GM18505 (cell line): Measurements from ENCODE around the gene MARK3.

Experiments
- ATAC-seq: cut with Tn5 transposase; IDR thresholded peaks from one replicate; pipeline ENCODE4 v1.9.1; 2021; ENCODE audit not compliant: unreplicated experiment
- POLR2A ChIP-seq: IDR thresholded peaks from 4 replicates; pipeline ENCODE4 v1.6.1; 2011; ENCODE audit warnings: borderline replicate concordance; ENCODE audit not compliant: insufficient read depth, insufficient read length; ENCODE audit errors: extremely low read depth

MARK3 gene

DNA sequence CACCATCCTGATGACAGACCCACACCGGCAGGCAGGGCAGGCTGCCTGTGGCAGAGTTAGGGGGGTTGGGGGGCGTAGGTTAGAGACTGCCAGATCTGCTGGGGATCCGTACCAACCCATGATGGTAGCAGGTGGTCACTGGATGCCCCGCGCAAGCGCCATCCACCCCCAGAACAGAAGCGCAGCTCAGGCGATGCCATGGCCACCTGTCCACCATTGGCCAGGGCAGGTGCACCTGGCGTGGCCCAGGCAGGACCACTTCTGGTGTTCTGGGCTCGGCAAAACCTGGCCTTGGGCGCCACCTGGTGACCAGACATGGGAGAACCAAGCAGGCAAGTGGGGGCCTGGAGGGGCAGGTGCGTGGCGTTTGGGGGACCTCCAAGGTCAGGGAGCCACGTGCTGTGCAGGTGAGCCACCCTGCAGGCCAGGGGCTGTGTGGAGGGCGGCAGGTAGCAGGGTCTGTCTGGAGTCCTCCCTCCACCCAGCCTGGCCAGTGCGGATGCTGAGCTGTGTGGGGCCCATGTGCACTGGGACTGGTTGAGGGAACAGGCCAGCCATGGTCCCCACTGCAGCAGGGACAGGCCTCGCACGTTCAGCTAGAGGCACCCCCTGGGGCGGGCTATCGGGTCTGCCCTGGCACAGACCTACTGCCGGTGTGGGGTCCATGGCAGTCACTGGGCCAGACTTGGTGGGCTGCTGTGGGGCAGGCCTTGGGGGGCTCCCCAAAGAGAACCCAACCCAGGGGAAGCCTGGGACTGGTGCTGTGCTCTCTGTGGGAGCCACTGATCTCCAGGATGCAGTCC is 161.6 kb downstream of the MARK3 start:
- TF ChIP-seq POLR2A: no peak
- ATAC-seq: no peak

DNA sequence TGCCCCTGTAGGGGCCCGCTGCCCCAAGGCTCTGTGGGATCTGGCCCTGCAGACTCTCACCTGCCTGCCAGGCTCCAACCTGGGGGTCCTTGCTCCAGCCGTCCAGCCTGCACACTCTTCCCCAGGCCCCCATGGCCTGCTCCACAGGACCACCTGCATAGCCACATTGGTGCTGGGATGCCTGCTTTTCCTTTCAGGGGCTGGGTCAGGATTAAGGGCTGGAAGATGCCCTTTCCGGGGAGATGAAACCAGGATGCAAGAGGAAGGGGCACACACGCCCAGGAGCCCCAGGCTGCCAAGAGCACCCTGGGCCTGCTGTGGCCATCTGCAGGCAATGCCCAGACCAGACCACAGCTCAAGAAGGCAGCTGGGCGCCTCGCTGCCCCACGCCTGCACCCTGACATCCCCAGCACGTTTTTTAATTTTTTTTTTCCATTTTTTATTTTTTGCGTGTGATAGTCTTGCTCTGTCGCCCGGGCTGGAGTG is 162.3 kb downstream of the MARK3 start:
- no peak for ATAC-seq
- no peak for TF ChIP-seq POLR2A

DNA sequence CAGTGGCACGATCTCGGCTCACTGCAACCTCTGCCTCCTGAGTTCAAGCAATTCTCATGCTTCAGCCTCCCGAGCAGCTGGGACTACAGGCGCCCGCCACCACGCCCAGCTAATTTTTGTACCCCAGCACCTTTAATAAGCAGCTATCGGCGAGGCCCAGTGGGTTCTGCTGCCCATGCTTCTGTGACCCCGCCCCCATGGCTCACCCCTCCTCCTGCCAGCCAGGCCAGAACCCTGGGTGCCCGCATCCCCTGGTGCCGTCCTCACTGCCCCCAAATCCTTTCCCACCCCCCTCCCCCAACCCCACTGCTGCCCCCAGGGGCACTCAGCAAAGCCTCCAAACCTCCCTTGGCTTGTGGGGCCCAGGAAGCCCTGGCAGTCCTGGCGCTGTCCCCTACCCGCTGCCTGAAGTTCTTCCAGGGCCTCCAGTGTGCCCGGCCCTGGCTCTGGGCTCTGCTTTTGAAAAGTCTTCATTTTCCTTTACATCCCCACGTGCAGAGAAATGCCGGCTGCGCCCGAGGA is 162.8 kb downstream of the MARK3 start:
- TF ChIP-seq POLR2A: no peak

DNA sequence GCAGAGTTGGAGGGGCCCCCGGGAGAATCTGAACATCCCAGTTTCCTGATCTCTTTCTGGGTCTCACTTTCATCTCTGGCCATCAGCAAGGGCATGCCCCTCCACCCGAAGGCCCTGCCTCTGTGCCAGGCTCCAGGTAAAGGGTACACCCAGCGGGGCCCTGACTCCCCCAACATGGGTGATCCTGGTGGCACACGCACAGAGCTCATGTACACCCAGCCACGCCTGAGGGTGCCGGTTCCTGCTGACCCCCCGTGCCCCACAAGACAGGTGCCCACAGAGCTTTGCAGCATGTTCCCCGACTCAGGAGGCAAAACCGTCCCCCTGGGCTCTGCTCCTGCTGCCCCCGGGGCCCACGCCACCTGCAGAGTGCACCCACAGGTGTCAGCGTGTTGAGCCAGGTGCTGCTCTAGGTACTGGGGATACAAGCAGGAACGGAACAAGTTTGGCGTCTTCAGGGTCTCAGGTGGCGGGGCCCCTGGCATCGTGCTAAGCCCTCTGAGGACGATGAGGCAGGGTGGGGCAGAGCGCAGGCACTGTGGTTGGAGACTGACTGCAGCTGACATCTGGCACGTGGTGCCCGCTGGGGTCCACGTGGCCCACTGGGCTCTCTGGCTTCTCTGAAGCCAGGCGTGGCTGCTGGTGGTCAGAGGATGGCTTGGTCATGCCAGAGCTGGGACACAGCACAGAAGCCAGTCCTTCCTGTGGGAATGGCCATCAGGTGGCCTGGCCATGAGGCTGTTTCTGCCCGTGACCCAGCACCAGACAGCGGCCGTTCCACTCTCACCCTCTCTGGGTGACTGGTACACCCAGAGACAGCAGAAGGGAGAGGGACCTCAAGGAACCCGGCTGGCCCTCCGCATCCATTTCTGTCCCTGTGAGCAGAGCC is 163.5 kb downstream of the MARK3 start:
- ATAC-seq: no peak
- no peak for TF ChIP-seq POLR2A

More for the DNA sequence above, 162.8 kb downstream of the MARK3 start:
- ATAC-seq: no peak

DNA sequence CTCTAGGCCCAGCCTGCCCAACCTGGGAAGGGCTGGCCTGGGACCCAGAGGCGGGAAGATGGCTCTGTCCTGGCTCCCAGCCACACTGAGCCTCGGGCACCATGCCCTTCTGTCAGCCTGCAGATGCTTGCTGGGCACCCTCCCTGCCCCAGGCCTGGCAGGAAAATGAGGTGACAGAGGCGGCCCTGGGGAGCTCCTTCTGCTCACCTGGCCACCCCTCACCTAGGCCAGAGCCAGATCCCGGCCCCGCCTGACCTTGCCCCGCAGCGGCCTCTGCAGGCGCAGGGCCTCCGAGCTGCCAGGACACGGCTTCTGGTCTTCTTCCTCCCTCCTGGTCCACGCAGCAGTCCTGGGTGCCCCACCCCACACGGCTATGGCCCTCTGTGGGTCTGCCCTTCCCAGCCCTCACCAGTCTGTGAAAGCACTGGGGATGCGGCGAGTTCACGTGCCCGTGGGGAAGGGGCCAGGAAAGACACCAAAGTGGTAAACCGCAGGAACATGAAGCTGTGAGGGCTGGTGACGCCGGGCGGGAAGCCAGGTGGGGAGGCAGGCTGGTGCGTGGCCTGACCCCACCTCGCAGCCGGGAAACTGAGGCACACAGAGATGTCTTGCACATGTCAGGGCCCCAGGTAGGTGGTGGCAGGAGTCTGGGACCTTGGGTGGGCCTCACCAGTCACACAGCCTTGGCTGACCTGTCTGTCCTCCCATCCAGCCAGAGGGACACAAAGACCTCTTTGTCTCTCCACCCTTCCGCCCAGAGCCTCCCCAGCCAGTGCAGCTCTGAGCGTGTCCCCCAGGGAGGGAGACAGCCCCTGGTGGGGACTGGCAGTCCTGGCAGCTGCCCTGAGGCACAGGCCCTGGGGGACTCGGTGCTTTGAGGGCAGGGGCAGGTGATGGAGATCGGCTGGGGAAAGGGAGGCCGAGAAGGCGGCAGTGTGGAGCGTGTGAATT is 164.4 kb downstream of the MARK3 start:
- no peak for ATAC-seq
- no peak for TF ChIP-seq POLR2A

DNA sequence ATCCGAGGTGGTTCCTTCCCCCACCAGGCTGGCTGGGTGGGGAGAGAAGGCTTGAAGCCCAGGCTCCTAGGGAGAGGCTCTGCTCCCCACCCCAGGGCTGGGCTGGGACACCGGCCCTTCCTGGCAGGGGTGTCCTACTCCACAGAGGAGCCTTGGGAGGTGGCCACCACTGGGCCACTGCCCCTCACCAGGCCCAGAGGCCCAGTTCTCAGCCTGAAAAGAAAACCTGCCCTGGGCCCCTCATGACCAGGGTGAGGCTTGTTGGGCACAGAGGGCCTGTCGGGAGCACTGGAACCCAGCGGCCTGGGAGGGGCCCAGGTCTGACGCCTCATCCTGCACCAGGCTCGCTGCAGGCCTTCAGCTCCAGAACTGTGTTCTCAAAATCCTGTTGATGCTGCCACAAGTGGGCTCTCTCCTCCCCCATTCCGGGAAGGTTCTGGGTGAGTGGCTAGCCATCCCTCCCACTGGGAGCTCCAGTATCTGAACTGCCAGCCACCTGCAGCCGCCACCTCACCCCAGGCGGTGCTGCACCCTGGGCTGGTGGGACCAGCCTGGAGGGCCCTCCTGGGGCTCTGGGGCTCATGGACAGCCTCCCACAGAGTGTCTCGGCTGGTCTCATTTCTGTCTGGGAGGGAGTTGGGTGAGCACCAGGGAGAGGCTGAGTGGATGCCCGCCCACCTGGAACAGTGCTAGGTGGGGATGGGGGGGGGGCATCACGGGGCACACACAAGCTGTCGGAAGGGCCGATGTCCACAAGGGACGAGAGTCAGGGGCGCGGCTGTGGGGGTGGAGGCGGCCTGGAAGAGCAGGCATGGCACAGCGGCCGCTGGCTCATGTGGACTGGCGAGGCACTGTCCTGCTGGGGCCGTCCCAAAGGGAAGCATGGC is 165.5 kb downstream of the MARK3 start:
- ATAC-seq: no peak
- no peak for TF ChIP-seq POLR2A

DNA sequence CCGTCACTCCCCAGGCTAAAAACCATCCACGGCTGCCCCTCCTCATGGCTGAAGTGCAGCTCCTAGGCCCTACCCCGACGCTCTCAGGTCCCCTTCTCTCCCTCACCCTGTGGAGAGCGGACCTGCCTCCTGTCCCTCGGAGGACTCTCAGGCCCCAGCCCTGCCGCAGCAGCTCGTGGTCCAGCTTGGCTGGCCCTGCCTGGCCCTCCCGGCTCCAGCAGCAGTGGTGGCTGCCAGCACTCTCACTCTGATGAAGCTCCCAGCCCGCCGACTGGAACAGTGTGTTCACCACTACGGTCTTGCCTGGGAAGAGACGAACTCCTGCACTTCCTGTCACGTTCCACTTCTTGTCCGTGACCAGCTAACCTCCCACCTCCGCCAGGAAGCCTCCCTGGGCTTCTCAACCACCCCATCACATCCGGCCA is 166.1 kb downstream of the MARK3 start:
- TF ChIP-seq POLR2A: no peak
- no peak for ATAC-seq

- ATAC-seq: no peak
- no peak for TF ChIP-seq POLR2A
These were observed 167.0 kb downstream of the MARK3 start for GRCh38 chr14:103552011-103552845.

- no peak for ATAC-seq
- TF ChIP-seq POLR2A: no peak
These were observed 167.6 kb downstream of the MARK3 start for GRCh38 chr14:103552846-103553210.
